GM12878 (cell line): ENCODE data around the gene CLDN9. TPM values are rescaled to one million over a fixed set of nuclear protein-coding genes. Genes with fewer than 3 reads are reported as not detected.

Experiments
- ATAC-seq: fragments of 200-7000 bp; cut with Tn5 transposase; 3 replicates; pipeline ENCODE4 v1.9.1; 2020; ENCODE audit warnings: mild to moderate bottlenecking, moderate library complexity
- BruUV-seq: library from RNA; stranded (reverse); fragments of 400-500 nt; replicated peaks from 2 replicates; lab custom pipeline; 2021; lab: Mats Ljungman, UMichigan
- CTCF ChIA-PET: fragments of 300-600 bp; sonication (Branson Sonifier 250); formaldehyde crosslinking; extraction: SDS; loops from one replicate; lab custom pipeline; 2021; ENCODE audit warnings: inconsistent platforms; lab: Yijun Ruan, JAX
- POLR2A ChIA-PET: fragments of 350-600 bp; formaldehyde crosslinking; extraction: SDS; loops from one replicate; lab custom pipeline; 2021; ENCODE audit warnings: inconsistent platforms; lab: Charles Lee
- RAD21 ChIA-PET: fragments of 300-600 bp; sonication (Branson Sonifier 250); formaldehyde crosslinking; loops from one replicate; lab custom pipeline; 2023; ENCODE audit warnings: antibody characterized with exemption; ENCODE audit not compliant: unreplicated experiment; lab: Charles Lee
- SMC1A ChIA-PET: fragments of 300-600 bp; sonication (Branson Sonifier 250); formaldehyde crosslinking; loops from one replicate; lab custom pipeline; 2023; ENCODE audit not compliant: unreplicated experiment, uncharacterized antibody; lab: Charles Lee
- DNase-seq: peaks from one replicate; pipeline ENCODE4 v3.0.0-alpha.2; 2011; ENCODE audit warnings: low read depth, low spot score
- FAIRE-seq: peaks from 3 replicates; lab custom pipeline; 2011; peaks lifted over from hg19 to GRCh38; lab: Jason Lieb, UNC
- H2AFZ ChIP-seq: 2 replicates; pipeline ENCODE4 v1.6.0; 2011; ENCODE audit warnings: low read depth, low read length, control low read depth; ENCODE audit not compliant: control insufficient read depth
- H3K27ac ChIP-seq: 2 replicates; pipeline ENCODE4 v1.5.1; 2011; ENCODE audit warnings: control low read depth; ENCODE audit not compliant: control insufficient read depth, insufficient read depth
- H3K27me3 ChIP-seq, 2 experiments: replicated peaks in 1 of 2; 2 replicates each; pipeline versions ENCODE4 v1.6.0 to v1.6.1; 2011; ENCODE audit warnings: low read length in 1 of 2; ENCODE audit not compliant: control insufficient read depth in 2 of 2, insufficient read depth in 2 of 2
- H3K36me3 ChIP-seq, 2 experiments: 2 replicates each; pipeline ENCODE4 v1.5.1; 2011; ENCODE audit warnings: low read length in 1 of 2; ENCODE audit not compliant: control insufficient read depth in 2 of 2, insufficient read depth in 2 of 2
- H3K4me1 ChIP-seq: 2 replicates; pipeline ENCODE4 v1.6.1; 2011; ENCODE audit warnings: mild to moderate bottlenecking, low read length, moderate library complexity, mixed read lengths; ENCODE audit not compliant: control insufficient read depth, insufficient read depth
- H3K4me2 ChIP-seq: 2 replicates; pipeline ENCODE4 v1.6.0; 2011; ENCODE audit warnings: control low read depth; ENCODE audit not compliant: control insufficient read depth, insufficient read depth
- H3K4me3 ChIP-seq: fragments of 200-600 bp; sonication (generic); 2 replicates; pipeline ENCODE4 v1.5.1; 2016
- H3K79me2 ChIP-seq: 2 replicates; pipeline ENCODE4 v1.6.0; 2011; ENCODE audit warnings: low read length; ENCODE audit not compliant: control insufficient read depth, insufficient read depth
- H3K9ac ChIP-seq: 2 replicates; pipeline ENCODE4 v1.8.0; 2011; ENCODE audit warnings: low read length, control low read depth, mixed read lengths; ENCODE audit not compliant: control insufficient read depth, insufficient read depth
- H3K9me3 ChIP-seq: replicated peaks from 3 replicates; pipeline ENCODE4 v1.5.1; 2011; ENCODE audit warnings: mild to moderate bottlenecking, low read length; ENCODE audit not compliant: control insufficient read depth, insufficient read depth
- H4K20me1 ChIP-seq: 2 replicates; pipeline ENCODE4 v1.6.0; 2011; ENCODE audit not compliant: control insufficient read depth, insufficient read depth
- ATF3 ChIP-seq: IDR thresholded peaks from 2 replicates; pipeline ENCODE4 v1.6.1; 2011; ENCODE audit warnings: low read depth, mild to moderate bottlenecking, low read length, moderate library complexity, borderline replicate concordance; ENCODE audit errors: extremely low read depth
- E2F4 ChIP-seq: IDR thresholded peaks from 2 replicates; pipeline ENCODE4 v1.6.1; 2012; ENCODE audit warnings: low read depth, low read length, improper control_type of control experiment
- JUNB ChIP-seq: IDR thresholded peaks from 2 replicates; pipeline ENCODE4 v1.6.1; 2016; ENCODE audit warnings: antibody characterized with exemption, mild to moderate bottlenecking
- KAT2A ChIP-seq: conservative IDR thresholded peaks from 2 replicates; pipeline ENCODE4 v1.6.1; 2011; ENCODE audit warnings: low read depth, low read length; ENCODE audit not compliant: control insufficient read depth
- MYB ChIP-seq: fragments of 150-350 bp; IDR thresholded peaks from 2 replicates; pipeline ENCODE4 v1.6.1; 2014; ENCODE audit warnings: mild to moderate bottlenecking, low read depth, low read length, borderline replicate concordance
- NBN ChIP-seq: fragments of 450-650 bp; IDR thresholded peaks from 2 replicates; pipeline ENCODE4 v1.6.1; 2016
- SUPT20H ChIP-seq: IDR thresholded peaks from 2 replicates; pipeline ENCODE4 v1.6.1; 2011; ENCODE audit warnings: low read depth, mild to moderate bottlenecking, low read length, moderate library complexity, borderline replicate concordance; ENCODE audit not compliant: control insufficient read depth
- TAF1 ChIP-seq: IDR thresholded peaks from 2 replicates; pipeline ENCODE4 v1.6.1; 2011; ENCODE audit warnings: mild to moderate bottlenecking, low read depth, low read length, borderline replicate concordance
- TARDBP ChIP-seq: IDR thresholded peaks from 2 replicates; pipeline ENCODE4 v1.6.1; 2016; ENCODE audit warnings: borderline replicate concordance
- TCF12 ChIP-seq: IDR thresholded peaks from 2 replicates; pipeline ENCODE4 v1.6.1; 2011; ENCODE audit warnings: low read depth, mild to moderate bottlenecking, low read length
- TCF7 ChIP-seq: IDR thresholded peaks from 2 replicates; pipeline ENCODE4 v1.6.1; 2014; ENCODE audit warnings: antibody characterized with exemption, borderline replicate concordance
- ZNF687 ChIP-seq: fragments of 450-650 bp; IDR thresholded peaks from 2 replicates; pipeline ENCODE4 v1.6.1; 2017; ENCODE audit warnings: mild to moderate bottlenecking, moderate library complexity
- ZZZ3 ChIP-seq: IDR thresholded peaks from 2 replicates; pipeline ENCODE4 v1.6.1; 2011; ENCODE audit warnings: low read depth; ENCODE audit not compliant: control insufficient read depth, insufficient read length
- WGBS: methylation state at CpG from one replicate; pipeline ENCODE4 v1.1.6; 2016; ENCODE audit warnings: low lambda C conversion rate; ENCODE audit not compliant: insufficient replicate concordance, insufficient coverage; ENCODE audit errors: missing lambda C conversion rate; 5-methylcytosine and 5-hydroxymethylcytosine counted together
- in situ Hi-C: fragments of 300-500 bp; cut with MboI; formaldehyde crosslinking; loops from 9 replicates; pipeline ENCODE4 v1.14.3; 2018; ENCODE audit warnings: mixed read lengths
- intact Hi-C: fragments of 100-400 bp; cut with micrococcal nuclease; formaldehyde crosslinking; loops from one replicate; pipeline ENCODE4 v1.14.2; 2022; ENCODE audit not compliant: unreplicated experiment
- polyA plus RNA-seq, 11 experiments: library from polyadenylated mRNA; depleted of rRNA in 4 of 11; unstranded in 6 of 11; stranded (reverse) in 5 of 11; fragments of >200 nt; fragmentation: Nextera tagmentation in 4 of 11; fragmentation: Illumina TruSeq in 1 of 11; extraction: Ambion mirVana in 4 of 11; extraction: Trizol in 1 of 11; gene quantifications; 1 replicate in 1 of 11; 2 replicates in 10 of 11; pipeline versions ENCODE4 v1.2.1 to v1.2.3, GENCODE V29; 2011 to 2016; ENCODE audit warnings: inconsistent platforms in 2 of 11, missing spikeins in 2 of 11, low read depth in 1 of 11
- total RNA-seq, 4 experiments: library from RNA; depleted of rRNA in 3 of 4; stranded (reverse); fragments of >200 nt in 3 of 4; fragmentation: Illumina TruSeq in 1 of 4; extraction: Trizol in 1 of 4; gene quantifications; 2 replicates each; pipeline versions ENCODE4 v1.2.1 to v1.2.3, GENCODE V29; 2013 to 2021
- TF ChIP-seq, protein P1 (sequence below): IDR thresholded peaks from 2 replicates; pipeline ENCODE4 v1.6.1; 2012; ENCODE audit warnings: low read depth, low read length, improper control_type of control experiment

The CLDN9 gene
- total and polyA plus RNA-seq, 10 of the 15 experiments (the other 5 are each of a cell fraction or from before 2014, with no cell fraction given), result not detected

DNA sequence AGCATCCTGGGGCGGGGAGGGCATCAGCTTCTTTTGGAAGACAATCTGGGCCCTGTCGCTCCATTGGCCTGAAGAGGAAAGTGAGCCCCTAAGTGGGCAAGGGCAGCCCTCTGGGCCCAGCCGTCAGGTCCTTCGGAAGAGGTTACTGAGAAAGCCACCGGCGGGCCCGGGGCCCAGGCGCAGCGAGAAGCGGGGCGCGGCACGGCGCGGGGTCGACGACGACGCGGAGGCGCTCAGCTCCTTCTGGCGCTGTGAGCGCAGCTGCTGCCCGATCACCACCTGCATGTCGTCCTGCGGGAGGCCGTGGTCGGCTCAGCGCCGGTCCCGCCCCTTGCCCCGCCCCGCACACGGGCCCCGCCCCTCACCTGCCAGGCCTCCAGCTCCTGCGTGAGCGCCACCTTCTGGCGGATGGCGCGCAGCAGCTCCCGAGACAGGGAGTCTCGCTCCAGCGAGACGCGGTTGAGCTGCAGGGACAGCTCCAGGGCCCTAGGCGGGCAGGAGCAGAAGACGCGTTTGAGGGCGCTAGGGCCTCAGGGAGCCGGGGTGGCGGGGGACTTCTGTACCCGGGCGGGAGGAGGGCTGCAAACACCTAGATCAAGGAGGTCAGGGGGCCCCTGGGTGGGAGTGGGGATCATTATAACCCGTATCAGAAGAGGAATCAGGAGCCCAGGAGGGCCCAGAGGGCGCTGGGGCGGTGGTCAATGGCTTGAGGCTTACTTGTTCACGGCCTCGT, 15.4 kb downstream of the CLDN9 start (continued):
- TF ChIP-seq ZNF687 (no peak), ZZZ3 (no peak), TARDBP (no peak), MYB (no peak)

GRCh38 chr16:3028716-3029319, 16.1 kb downstream of the CLDN9 start:
- WGBS, result 27% methylated on average over 15 of the region's 15 CpGs
- TF ChIP-seq JUNB (no peak), TCF12 (no peak), TCF7 (no peak), ATF3 (no peak), SUPT20H (no peak), NBN (no peak), E2F4 (no peak), KAT2A (no peak), TAF1 (no peak)
- TF ChIP-seq, protein P1, sequence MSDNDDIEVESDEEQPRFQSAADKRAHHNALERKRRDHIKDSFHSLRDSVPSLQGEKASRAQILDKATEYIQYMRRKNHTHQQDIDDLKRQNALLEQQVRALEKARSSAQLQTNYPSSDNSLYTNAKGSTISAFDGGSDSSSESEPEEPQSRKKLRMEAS, result no peak

More at GRCh38 chr16:3028716-3029319, 16.1 kb downstream of the CLDN9 start:
- H3K36me3 ChIP-seq, result peaks cover 4 to 7% of the 10 kb centered on the region in 2 experiments; a peak in 3 of 4 replicates
- peaks cover 6% of the 10 kb centered on the region for H3K4me1 ChIP-seq
- no peak overlapping the region for H3K27ac ChIP-seq
- ChIA-PET SMC1A (interaction anchor here (1.2 to 10.1 kb wide), 6 partner anchors 14 to 103 kb away, joined by 3 to 91 read pairs (median 4); no protein-coding TSS in a partner anchor), POLR2A (interaction anchor here (0.6 to 1.4 kb wide), 6 partner anchors 21 to 1973 kb away, joined by 3 to 4 read pairs (median 3); no protein-coding TSS in a partner anchor), CTCF (interaction anchor here (0.6 to 18.2 kb wide), 24 partner anchors 9 to 139 kb away, joined by 3 to 421 read pairs (median 5); partner anchors contain the start of genes TNFRSF12A and ZNF213), RAD21 (interaction anchor here (1.0 to 6.5 kb wide), 9 partner anchors 9 to 101 kb away, joined by 4 to 94 read pairs (median 8); partner anchors contain the start of genes KREMEN2 and TNFRSF12A)
- H3K9ac ChIP-seq, result no peak overlapping the region
- FAIRE-seq (no peak), DNase-seq (no peak), ATAC-seq (no peak)
- 0 out of 2 replicates have a peak, but pooled peaks cover 3% of the 10 kb centered on the region for H4K20me1 ChIP-seq
- BruUV-seq, result no TSS peak
- H2AFZ ChIP-seq, result no peak overlapping the region
- in situ Hi-C loops, result no loop called here
- no peaks in the 10 kb centered on the region for H3K9me3 ChIP-seq
- no peaks in the 10 kb centered on the region for H3K79me2 ChIP-seq
- H3K27me3 ChIP-seq, result peaks cover 7 to 8% of the 10 kb centered on the region in 2 experiments
- H3K4me3 ChIP-seq, result no peak overlapping the region
- intact Hi-C loops, result loop anchor here (1.0 kb wide), 1 partner anchor 26 kb away; no protein-coding TSS in a partner anchor
- no peak overlapping the region for H3K4me2 ChIP-seq
